NCI-H187 treated with DMSO at 0.1 percent for 48 hours (cell line): ENCODE measurements around the gene JADE1.

Experiments used
- DNase-seq: peaks from one replicate; lab custom pipeline; 2025; lab: John Stamatoyannopoulos, UW

Gene JADE1

DNA sequence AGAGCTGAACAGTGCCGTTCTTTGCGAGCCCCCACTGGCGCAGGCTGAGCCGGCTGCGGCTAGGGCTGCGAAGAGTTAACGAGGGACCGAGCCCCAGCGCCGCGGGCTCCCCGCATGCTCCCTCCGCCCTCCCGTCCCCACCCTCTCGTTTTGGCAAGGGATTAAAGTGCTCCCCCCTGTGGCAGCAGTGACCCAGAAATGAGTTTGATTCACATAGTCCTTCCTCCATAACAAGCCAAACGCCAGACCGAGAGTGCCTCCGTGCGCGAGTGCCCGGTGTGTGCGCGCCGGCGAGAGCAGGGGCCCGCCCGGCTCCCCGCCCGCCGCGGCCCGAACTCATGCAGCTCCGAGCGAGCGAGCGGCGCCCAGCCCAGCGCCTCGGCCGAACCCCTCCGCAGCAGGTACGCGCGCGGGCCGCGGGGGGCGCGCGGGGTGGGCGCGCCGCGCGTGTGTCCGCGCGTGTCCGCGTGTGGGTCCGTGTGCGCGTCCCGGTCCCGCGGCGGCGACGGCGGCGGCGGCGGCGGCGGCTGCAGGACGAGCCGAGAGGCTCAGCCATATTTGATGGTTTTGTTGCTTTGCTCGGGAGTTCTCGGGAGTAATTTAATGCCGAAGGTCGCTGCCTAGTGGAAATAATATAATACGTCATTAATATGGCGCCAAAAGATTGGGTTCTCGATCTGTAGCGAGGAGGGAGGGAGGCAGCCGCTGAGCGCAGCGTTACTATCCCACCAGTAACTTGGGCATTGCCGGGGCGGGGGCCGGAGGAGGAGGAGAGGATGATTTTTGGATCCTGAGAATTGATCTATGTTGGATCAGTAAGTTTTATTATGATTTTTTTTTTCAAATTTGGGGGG is at the start of gene JADE1:
Gene JADE1 (plus strand): TSS at position 224 of the 854 bp plus-strand sequence. CDS start 22,059 bp downstream, outside the sequence.
- DNase-seq, result peak; percentile 17

- DNase-seq, result no peak
Measured at GRCh38 chr4:128766781-128767180, 42.7 kb upstream of the JADE1 start.

- no peak for DNase-seq
Measured at GRCh38 chr4:128768373-128768996, 41.0 kb upstream of the JADE1 start.

DNA sequence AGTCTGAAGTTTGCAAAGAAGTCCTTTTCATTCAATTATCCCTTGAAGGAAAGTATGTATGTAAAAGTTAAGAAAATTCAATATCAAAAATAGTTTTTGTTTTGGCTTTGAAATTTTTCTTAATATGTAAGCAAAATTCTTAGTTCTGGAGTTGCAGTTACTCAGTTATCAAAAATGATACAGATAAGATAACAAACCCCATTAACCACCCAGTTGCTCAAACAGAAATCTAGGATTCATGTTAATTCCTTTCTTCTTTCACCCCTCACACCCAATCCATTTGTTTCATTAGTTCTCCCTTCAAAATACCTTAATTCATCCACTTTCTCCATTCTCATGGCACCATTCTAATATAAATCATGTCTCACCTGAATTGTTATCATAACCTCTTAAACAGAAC is 40.5 kb upstream of the JADE1 start:
- no peak for DNase-seq

DNA sequence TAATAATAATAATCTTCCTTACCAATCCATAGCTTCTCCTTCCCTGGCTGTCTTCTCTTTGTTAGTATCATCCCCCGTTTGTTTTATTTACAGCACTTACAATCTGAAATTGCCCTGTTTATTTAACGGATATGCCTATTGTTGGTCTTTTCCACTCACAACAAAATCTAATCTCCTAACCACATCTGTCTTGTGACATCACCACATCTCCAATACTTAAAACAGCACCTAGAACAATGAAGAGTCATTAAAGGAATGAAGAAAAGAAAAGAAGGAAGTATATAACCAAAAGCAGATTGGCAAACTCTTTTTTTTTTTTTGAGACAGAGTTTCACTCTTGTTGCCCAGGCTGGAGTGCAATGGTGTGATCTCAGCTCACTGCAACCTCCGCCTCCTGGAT is 38.7 kb upstream of the JADE1 start:
- DNase-seq, result no peak

DNA sequence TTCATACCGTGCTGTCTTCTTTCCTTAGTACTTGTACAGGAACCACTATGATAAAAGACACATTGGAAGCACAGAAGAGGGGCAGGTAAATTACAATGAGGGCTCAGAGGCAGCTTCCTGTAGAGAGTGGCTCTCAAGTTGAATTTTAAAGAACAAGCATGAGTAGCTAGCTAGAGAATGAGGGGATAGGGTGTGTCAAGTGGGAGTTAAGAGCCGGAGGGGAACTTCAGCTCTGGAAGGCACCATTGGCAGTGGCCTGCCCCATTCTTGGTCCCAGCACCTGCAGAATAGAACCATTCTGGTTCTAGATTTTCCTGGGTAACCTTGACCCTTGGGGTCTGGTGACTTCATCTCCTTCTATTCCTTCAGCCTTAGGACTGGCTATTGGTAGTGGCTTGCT is 34.0 kb upstream of the JADE1 start:
- peak; percentile 12 for DNase-seq

- no peak for DNase-seq
Measured at GRCh38 chr4:128775916-128776315, 33.6 kb upstream of the JADE1 start.

GRCh38 chr4:128776794-128777216 is 32.7 kb upstream of the JADE1 start:
- DNase-seq, result peak; percentile 64

DNA sequence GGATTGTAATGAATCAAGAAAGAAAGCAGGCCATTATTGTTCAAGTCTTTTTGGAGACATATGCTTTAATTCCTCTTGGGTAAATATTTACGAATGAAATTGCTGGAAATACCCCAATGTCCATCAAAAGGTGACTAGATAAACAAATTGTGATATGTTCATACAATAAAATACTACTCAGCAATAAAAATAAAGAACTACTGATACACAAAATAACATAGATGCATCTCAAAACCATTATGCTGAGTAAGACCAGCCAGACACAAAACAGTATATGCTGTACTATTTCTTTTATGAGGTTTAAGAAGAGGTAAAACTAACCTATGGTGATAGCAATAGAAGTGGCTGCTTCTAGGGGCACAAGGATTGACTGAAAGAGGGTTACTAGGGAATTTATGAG is 28.8 kb upstream of the JADE1 start:
- no peak for DNase-seq

- DNase-seq, result no peak
Measured at GRCh38 chr4:128782076-128782715, 27.3 kb upstream of the JADE1 start.

GRCh38 chr4:128782875-128783614 is 26.5 kb upstream of the JADE1 start:
- no peak for DNase-seq

GRCh38 chr4:128787509-128788311 is 21.8 kb upstream of the JADE1 start:
- no peak for DNase-seq

DNA sequence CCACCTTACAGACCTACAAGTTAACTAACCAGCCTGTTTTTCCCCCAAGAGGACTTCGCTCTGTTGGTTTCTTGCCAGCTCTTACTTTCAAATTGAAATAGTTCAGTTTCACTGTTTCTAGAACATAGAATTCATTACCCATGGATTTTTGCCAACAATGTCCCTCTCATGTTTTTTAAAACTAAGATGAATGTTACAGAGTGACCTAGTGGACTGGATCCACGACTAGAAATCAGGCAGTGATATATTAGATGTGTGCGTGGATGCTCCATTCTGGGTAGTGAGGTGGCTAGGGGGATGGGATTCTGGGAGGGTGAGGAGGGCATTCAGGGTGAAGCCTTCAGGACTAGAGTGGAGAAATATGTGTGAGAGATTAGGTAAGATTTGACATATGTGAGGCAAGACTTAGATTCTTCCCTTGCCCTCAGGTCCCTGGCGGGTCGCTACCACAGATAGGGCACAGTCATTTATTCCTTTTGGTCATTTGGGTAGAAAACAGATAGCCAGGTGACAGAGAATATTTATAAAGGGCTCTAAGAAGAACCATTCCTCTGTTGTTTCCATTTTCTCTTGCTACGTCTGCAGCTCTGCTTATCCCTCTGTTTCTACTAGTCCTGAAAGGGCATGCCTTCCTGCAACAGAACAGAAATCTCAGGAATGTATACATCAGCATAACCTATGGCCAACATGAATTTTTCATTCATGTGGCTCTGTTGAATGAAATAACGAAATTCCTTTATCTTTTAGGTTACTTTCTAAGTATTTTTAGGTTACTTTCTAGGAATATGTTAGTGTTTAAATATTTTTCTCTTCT is 15.4 kb upstream of the JADE1 start:
- no peak for DNase-seq

GRCh38 chr4:128796934-128797333 is 12.6 kb upstream of the JADE1 start:
- no peak for DNase-seq

DNA sequence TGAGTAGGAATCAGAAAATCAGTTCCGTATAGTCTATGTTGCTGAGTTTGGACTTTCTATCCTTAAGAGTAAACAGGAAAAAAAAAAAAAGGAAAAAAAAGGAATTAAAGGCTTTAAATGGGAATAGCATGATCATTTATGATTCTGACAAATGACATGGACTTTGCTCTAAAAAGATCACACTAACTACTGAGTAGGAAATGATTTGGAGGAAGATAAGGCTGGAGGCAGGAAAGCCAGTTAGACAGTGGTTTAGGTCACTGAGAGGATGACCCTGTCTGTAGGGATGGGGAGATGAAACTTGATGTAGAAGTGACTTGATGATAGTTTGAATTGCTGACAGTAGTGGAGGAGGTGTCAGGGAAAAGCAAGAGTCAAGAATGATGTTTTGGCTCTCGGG is 9.2 kb upstream of the JADE1 start:
- no peak for DNase-seq

DNA sequence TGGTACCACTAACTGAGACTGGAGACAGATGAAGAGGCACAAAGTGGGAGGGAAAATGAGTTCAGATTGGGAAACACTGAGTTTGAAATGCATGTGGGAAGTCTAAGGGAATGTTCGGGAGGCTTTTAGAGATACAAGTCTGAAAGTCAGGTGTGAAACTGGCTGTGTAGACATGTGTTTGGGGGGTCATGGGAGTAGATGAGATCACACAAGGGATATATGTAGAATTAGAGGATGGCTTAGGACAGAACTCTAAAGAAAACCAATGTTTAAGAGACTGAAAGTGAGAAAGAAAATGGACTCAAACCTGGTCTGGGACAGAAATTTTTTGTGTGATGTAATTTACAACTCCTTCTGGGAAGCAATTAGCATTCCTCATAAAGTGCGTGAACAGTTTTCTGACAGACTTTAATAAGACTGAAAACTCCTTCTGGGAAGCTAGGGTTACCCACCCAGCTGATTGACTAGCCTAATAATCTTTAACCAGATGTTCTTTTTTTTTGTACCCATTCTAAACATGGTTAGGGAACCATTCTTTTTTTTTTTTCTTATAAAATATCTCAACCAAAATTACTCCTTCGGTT is 8.7 kb upstream of the JADE1 start:
- no peak for DNase-seq

- no peak for DNase-seq
Measured at GRCh38 chr4:128802680-128803628, 6.5 kb upstream of the JADE1 start.

DNA sequence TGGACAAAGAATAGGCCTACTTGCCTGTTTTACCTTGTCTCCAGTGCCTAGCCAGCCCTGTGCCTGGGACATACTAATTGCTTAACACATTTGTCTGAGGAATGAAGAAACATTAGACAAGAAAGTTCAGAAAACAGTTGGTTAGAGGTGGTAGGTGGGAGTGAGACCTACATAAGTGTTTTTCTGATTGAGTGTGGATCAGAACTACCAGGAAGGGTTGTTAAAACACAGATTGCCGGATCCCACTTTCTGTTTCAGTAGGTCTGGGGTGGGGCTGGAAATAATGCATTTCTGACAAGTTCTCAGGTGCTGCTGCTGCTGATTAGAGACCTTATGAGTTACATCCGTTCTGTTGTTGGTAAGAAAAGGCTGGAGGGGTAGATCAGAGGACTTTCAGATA is 5.7 kb upstream of the JADE1 start:
- no peak for DNase-seq

- peak; percentile 2 for DNase-seq
Measured at GRCh38 chr4:128810331-128810870, 901 bp downstream of the JADE1 start.
